CD4-positive, alpha-beta T cell (primary cell): ENCODE measurements around the gene KRTAP10-11. TPM values are rescaled to one million over a fixed set of nuclear protein-coding genes. Genes with fewer than 3 reads are reported as not detected.

ENCODE experiments used
- ATAC-seq: fragments of 200-7000 bp; cut with Tn5 transposase; one replicate; pipeline ENCODE4 v1.10.0; 2022; ENCODE audit warnings: mild to moderate bottlenecking; ENCODE audit not compliant: poor library complexity
- CTCF ChIA-PET: fragments of 350-600 bp; sonication (Branson Sonifier 250); formaldehyde crosslinking; loops from one replicate; lab custom pipeline; 2021; ENCODE audit warnings: antibody characterized with exemption, inconsistent platforms; lab: Charles Lee
- POLR2A ChIA-PET: fragments of 350-600 bp; sonication (Branson Sonifier 250); formaldehyde crosslinking; loops from one replicate; lab custom pipeline; 2021; ENCODE audit warnings: antibody characterized with exemption, inconsistent platforms; lab: Charles Lee
- DNase-seq, 14 experiments: peaks; one replicate each; pipeline ENCODE4 v3.0.0-alpha.2; 2013 to 2020; ENCODE audit warnings: mixed read lengths in 2 of 14
- H3K27ac ChIP-seq, 2 donors: one replicate each; pipeline versions ENCODE4 v1.5.1 to v1.7.0; 2013; ENCODE audit warnings: low read length in 2 of 2, low read depth in 1 of 2, mild to moderate bottlenecking in 1 of 2
- H3K27me3 ChIP-seq, 2 experiments: 1 replicate in 1 of 2; 2 replicates in 1 of 2; pipeline versions ENCODE4 v1.6.1 to v1.7.0; 2013; ENCODE audit warnings: low read length in 2 of 2, control low read depth in 1 of 2, mild to moderate bottlenecking in 1 of 2, moderate library complexity in 1 of 2; ENCODE audit not compliant: insufficient read depth in 2 of 2, control insufficient read depth in 1 of 2
- H3K36me3 ChIP-seq: one replicate; pipeline ENCODE4 v1.6.1; 2013; ENCODE audit warnings: low read length, control low read depth; ENCODE audit not compliant: insufficient read depth
- H3K4me1 ChIP-seq: one replicate; pipeline ENCODE4 v1.6.1; 2013; ENCODE audit warnings: low read length, control low read depth; ENCODE audit not compliant: insufficient read depth
- H3K4me3 ChIP-seq: one replicate; pipeline ENCODE4 v1.5.1; 2013; ENCODE audit warnings: mild to moderate bottlenecking, low read length, moderate library complexity
- H3K9me3 ChIP-seq, 2 experiments: 1 replicate in 1 of 2; 2 replicates in 1 of 2; pipeline versions ENCODE4 v1.6.1 to v1.7.0; 2013; ENCODE audit warnings: low read length in 2 of 2, mild to moderate bottlenecking in 2 of 2, control low read depth in 1 of 2, moderate library complexity in 1 of 2; ENCODE audit not compliant: control insufficient read depth in 1 of 2, insufficient read depth in 1 of 2
- H3K27ac Mint-ChIP-seq: one replicate; pipeline ENCODE4 v1.8.0; 2020; ENCODE audit warnings: mixed read lengths
- H3K27me3 Mint-ChIP-seq: one replicate; pipeline ENCODE4 v1.8.0; 2021; ENCODE audit warnings: mixed read lengths
- H3K36me3 Mint-ChIP-seq: one replicate; pipeline ENCODE4 v1.8.0; 2021; ENCODE audit warnings: low read depth, mixed read lengths
- H3K4me1 Mint-ChIP-seq: one replicate; pipeline ENCODE4 v1.8.0; 2021; ENCODE audit warnings: low read depth, mixed read lengths
- H3K4me3 Mint-ChIP-seq: one replicate; pipeline ENCODE4 v1.8.0; 2020; ENCODE audit warnings: mild to moderate bottlenecking, mixed read lengths
- H3K9me3 Mint-ChIP-seq: one replicate; pipeline ENCODE4 v1.8.0; 2020; ENCODE audit warnings: mixed read lengths
- intact Hi-C, 2 experiments: fragments of 100-400 bp; cut with DNase I in 1 of 2; cut with micrococcal nuclease in 1 of 2; formaldehyde crosslinking; loops; one replicate each; pipeline versions ENCODE4 v1.15.1 to v1.9.0; 2023 to 2025; cut with DNase I, micrococcal nuclease
- total RNA-seq, 174 experiments: library from RNA in 2 of 174; stranded (reverse) in 2 of 174; gene quantifications; one replicate each; pipeline ENCODE4 v1.2.3 and lab custom pipeline; 2021 to 2026
- TF ChIP-seq, protein P1 (sequence below): fragments of 200-600 bp; IDR thresholded peaks from one replicate; pipeline ENCODE4 v1.8.0; 2022; ENCODE audit warnings: antibody characterized with exemption, mild to moderate bottlenecking

KRTAP10-11 gene
- total RNA-seq, 2 experiments from 2014 or later = not detected

DNA sequence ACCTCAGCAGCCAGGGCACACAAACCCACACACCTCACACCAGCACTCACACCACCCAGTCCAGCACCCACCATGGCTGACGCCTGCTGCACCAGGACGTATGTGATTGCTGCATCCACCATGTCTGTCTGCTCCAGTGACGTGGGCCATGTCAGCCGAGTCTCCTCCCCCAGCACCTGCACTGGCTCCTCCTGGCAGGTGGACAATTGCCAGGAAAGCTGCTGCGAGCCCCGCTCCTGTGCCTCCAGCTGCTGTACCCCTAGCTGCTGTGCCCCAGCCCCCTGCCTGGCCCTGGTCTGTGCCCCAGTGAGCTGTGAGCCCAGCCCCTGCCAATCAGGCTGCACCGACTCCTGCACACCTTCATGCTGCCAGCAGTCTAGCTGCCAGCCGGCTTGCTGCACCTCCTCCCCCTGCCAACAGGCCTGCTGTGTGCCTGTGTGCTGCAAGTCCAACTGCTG is 34.2 kb upstream of the KRTAP10-11 start, which contains the start of gene KRTAP10-8:
TSS of gene KRTAP10-8 (plus strand) at position 51 of the 458 bp plus-strand sequence. CDS start at position 73, 22 bp downstream.
- H3K9me3 ChIP-seq = peaks cover 24 to 26% of the 10 kb centered on the region in 2 experiments
- H3K27ac ChIP-seq = no peak within 1 kb of the TSS
- no peak within 1 kb of the TSS for H3K27ac Mint-ChIP-seq
- CTCF ChIA-PET = no interaction called here
- H3K4me1 ChIP-seq = peaks cover 16% of the 10 kb centered on the region
- H3K27me3 ChIP-seq = no peaks in the 10 kb centered on the region
- H3K36me3 Mint-ChIP-seq = no peaks in the 10 kb centered on the region
- intact Hi-C loops = loop anchor here in 1 of 2 experiments (10.0 kb wide), 1 partner anchor 67 kb away; the partner anchor contains the start of gene KRTAP10-1
- no peaks in the 10 kb centered on the region for H3K36me3 ChIP-seq
- TF ChIP-seq, protein P1, sequence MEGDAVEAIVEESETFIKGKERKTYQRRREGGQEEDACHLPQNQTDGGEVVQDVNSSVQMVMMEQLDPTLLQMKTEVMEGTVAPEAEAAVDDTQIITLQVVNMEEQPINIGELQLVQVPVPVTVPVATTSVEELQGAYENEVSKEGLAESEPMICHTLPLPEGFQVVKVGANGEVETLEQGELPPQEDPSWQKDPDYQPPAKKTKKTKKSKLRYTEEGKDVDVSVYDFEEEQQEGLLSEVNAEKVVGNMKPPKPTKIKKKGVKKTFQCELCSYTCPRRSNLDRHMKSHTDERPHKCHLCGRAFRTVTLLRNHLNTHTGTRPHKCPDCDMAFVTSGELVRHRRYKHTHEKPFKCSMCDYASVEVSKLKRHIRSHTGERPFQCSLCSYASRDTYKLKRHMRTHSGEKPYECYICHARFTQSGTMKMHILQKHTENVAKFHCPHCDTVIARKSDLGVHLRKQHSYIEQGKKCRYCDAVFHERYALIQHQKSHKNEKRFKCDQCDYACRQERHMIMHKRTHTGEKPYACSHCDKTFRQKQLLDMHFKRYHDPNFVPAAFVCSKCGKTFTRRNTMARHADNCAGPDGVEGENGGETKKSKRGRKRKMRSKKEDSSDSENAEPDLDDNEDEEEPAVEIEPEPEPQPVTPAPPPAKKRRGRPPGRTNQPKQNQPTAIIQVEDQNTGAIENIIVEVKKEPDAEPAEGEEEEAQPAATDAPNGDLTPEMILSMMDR = no peak
- peaks cover 15% of the 10 kb centered on the region for H3K4me1 Mint-ChIP-seq
- no peak within 1 kb of the TSS for H3K4me3 Mint-ChIP-seq
- peaks cover 7% of the 10 kb centered on the region for H3K9me3 Mint-ChIP-seq
- H3K4me3 ChIP-seq = no peak within 1 kb of the TSS
- DNase-seq = no peak
- no peaks in the 10 kb centered on the region for H3K27me3 Mint-ChIP-seq
- no peak for ATAC-seq
- POLR2A ChIA-PET = no interaction called here

DNA sequence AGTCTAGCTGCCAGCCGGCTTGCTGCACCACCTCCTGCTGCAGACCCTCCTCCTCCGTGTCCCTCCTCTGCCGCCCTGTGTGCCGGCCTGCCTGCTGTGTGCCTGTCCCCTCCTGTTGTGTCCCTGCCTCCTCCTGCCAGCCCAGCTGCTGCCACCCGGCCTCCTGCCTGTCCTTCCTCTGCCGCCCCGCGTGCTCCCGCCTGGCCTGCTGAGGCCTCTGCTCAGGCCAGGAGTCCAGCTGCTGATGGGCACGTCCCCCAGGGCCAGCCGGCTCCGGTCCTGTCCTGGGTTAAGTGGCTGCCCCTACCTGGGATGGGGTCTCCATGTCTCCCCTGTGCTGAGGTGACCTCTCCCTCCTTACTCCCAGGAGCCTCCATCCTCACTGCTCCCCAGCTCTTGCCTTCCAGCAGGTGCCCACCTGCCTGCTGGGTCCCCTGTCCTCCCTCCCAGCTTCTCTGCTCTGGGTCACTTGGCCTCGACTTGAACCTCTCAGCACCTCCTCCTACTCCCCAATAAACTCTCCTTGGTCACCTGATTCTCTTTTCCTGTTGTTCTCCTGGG is 33.5 kb upstream of the KRTAP10-11 start:
- no peak overlapping the region for H3K27ac Mint-ChIP-seq
- no peak overlapping the region for H3K27ac ChIP-seq
- H3K4me1 ChIP-seq = peaks cover 22% of the 10 kb centered on the region
- H3K36me3 ChIP-seq = no peaks in the 10 kb centered on the region
- POLR2A ChIA-PET = interaction anchor here (0.6 kb wide), 1 partner anchor 83 kb away, joined by 3 read pairs; no protein-coding TSS in a partner anchor
- no peaks in the 10 kb centered on the region for H3K36me3 Mint-ChIP-seq
- peaks cover 22% of the 10 kb centered on the region for H3K4me1 Mint-ChIP-seq
- ATAC-seq (no peak), DNase-seq (no peak)
- H3K4me3 Mint-ChIP-seq = no peak overlapping the region
- no peaks in the 10 kb centered on the region for H3K27me3 ChIP-seq
- H3K27me3 Mint-ChIP-seq = no peaks in the 10 kb centered on the region
- TF ChIP-seq, protein P1 = no peak
- CTCF ChIA-PET = no interaction called here
- intact Hi-C loops = loop anchor here in 1 of 2 experiments (10.0 kb wide), 1 partner anchor 68 kb away; the partner anchor contains the start of gene KRTAP10-1
- no peak overlapping the region for H3K4me3 ChIP-seq
- peaks cover 7% of the 10 kb centered on the region for H3K9me3 Mint-ChIP-seq
- H3K9me3 ChIP-seq = peaks cover 26 to 27% of the 10 kb centered on the region in 2 experiments

DNA sequence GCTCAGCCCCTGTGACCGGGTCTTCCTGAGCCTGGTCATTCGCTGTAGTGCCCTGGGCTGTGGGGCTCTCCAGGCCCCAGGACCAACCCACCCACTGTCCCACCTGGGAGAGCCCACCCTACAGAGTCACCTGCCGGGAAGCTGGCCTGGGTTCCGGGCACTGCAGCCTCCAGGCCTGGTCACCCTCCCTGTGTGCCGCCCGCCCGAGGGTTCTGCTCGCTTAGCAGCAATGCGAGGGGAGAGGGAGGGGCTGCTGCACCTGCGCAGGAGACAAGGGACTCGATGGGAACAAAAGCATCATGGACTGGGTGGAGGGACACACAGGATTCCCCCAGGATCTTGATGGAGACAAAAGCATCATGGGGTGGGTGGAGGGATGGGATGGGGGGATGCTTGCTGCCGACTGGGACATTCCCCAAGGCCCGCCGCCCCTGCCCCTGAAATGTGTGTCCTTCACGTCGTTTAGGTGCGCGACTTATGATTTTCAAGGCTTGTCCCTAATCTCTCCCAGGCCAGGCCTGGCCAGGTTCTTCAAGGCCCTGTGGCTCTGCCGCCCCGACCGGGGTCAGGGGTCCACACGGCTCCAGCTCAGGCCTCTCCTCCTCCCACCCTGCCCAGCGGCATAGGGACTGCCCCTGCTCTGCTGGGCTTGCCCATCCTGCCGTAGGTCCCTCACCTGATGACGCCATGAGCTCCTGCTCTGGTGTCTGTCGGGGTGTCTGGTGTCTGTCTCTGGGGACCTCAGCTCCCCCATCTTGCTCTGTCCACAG is 32.6 kb upstream of the KRTAP10-11 start:
- CTCF ChIA-PET = no interaction called here
- Mint-ChIP-seq H3K36me3 (peaks cover 1% of the 10 kb centered on the region), H3K4me3 (no peak overlapping the region), H3K27ac (no peak overlapping the region), H3K4me1 (peaks cover 30% of the 10 kb centered on the region), H3K27me3 (no peaks in the 10 kb centered on the region), H3K9me3 (peaks cover 7% of the 10 kb centered on the region)
- no peaks in the 10 kb centered on the region for H3K36me3 ChIP-seq
- intact Hi-C loops = loop anchor here in 1 of 2 experiments (10.0 kb wide), 1 partner anchor 69 kb away; the partner anchor contains the start of gene KRTAP10-1
- ATAC-seq = no peak
- H3K27me3 ChIP-seq = no peaks in the 10 kb centered on the region
- H3K9me3 ChIP-seq = peaks cover 26 to 27% of the 10 kb centered on the region in 2 experiments
- peaks cover 31% of the 10 kb centered on the region for H3K4me1 ChIP-seq
- TF ChIP-seq, protein P1 = no peak
- POLR2A ChIA-PET = interaction anchor here (0.6 kb wide), 1 partner anchor 83 kb away, joined by 3 read pairs; no protein-coding TSS in a partner anchor
- H3K4me3 ChIP-seq = no peak overlapping the region
- DNase-seq = no peak
- no peak overlapping the region for H3K27ac ChIP-seq
